Liver (tissue), 9 donors: ENCODE measurements around the gene U2AF2. TPM values are rescaled to one million over a fixed set of nuclear protein-coding genes. Genes with fewer than 3 reads are reported as not detected.

Experiments used
- DNase-seq: peaks from one replicate; pipeline ENCODE4 v3.0.0-alpha.2; 2017; ENCODE audit warnings: low spot score
- H3K27ac ChIP-seq, 2 donors: one replicate each; pipeline ENCODE4 v1.7.0; 2013; ENCODE audit warnings: inconsistent platforms in 2 of 2, low read length in 2 of 2, control low read depth in 1 of 2, low read depth in 1 of 2, mild to moderate bottlenecking in 1 of 2
- H3K27me3 ChIP-seq, 4 donors: one replicate each; pipeline versions ENCODE4 v1.6.1 to v1.7.0; 2013; ENCODE audit warnings: low read length in 3 of 4, inconsistent platforms in 1 of 4, mild to moderate bottlenecking in 1 of 4, moderate library complexity in 1 of 4; ENCODE audit not compliant: control insufficient read depth in 4 of 4, insufficient read depth in 4 of 4
- H3K36me3 ChIP-seq, 4 donors: one replicate each; pipeline versions ENCODE4 v1.6.1 to v1.7.0; 2013; ENCODE audit warnings: low read length in 3 of 4, mild to moderate bottlenecking in 3 of 4, low read depth in 1 of 4, moderate library complexity in 1 of 4; ENCODE audit not compliant: control insufficient read depth in 4 of 4, insufficient read depth in 3 of 4
- H3K4me1 ChIP-seq, 4 donors: one replicate each; pipeline versions ENCODE4 v1.6.1 to v1.7.0; 2013; ENCODE audit warnings: low read length in 3 of 4, mild to moderate bottlenecking in 3 of 4, moderate library complexity in 1 of 4; ENCODE audit not compliant: control insufficient read depth in 4 of 4, insufficient read depth in 4 of 4
- H3K4me3 ChIP-seq, 3 donors: one replicate each; pipeline versions ENCODE4 v1.6.1 to v1.7.0; 2013; ENCODE audit warnings: low read length in 3 of 3, control low read depth in 1 of 3, low read depth in 1 of 3, mild to moderate bottlenecking in 1 of 3
- H3K9ac ChIP-seq, 2 donors: one replicate each; pipeline ENCODE4 v1.7.0; 2013; ENCODE audit warnings: low read length in 2 of 2, mild to moderate bottlenecking in 2 of 2, moderate library complexity in 2 of 2, control low read depth in 1 of 2, low read depth in 1 of 2
- H3K9me3 ChIP-seq, 4 donors: one replicate each; pipeline versions ENCODE4 v1.6.1 to v1.7.0; 2013; ENCODE audit warnings: low read length in 3 of 4; ENCODE audit not compliant: control insufficient read depth in 4 of 4
- EGR1 ChIP-seq, 2 donors: IDR thresholded peaks; 2 replicates each; pipeline ENCODE4 v1.6.1; 2016 to 2018; ENCODE audit warnings: antibody characterized with exemption in 2 of 2, low read depth in 2 of 2
- FOXA2 ChIP-seq: IDR thresholded peaks from 2 replicates; pipeline ENCODE4 v1.6.1; 2016; ENCODE audit warnings: antibody characterized with exemption
- GABPA ChIP-seq, 2 donors: IDR thresholded peaks in 1 of 2; conservative IDR thresholded peaks in 1 of 2; 2 replicates each; pipeline ENCODE4 v1.6.1; 2016; ENCODE audit warnings: antibody characterized with exemption in 2 of 2, mild to moderate bottlenecking in 1 of 2, moderate library complexity in 1 of 2
- HNF4G ChIP-seq: IDR thresholded peaks from 2 replicates; pipeline ENCODE4 v1.6.1; 2016; ENCODE audit warnings: antibody characterized with exemption
- JUND ChIP-seq, 2 donors: IDR thresholded peaks; 2 replicates each; pipeline ENCODE4 v1.6.1; 2016; ENCODE audit warnings: antibody characterized with exemption in 2 of 2
- TAF1 ChIP-seq: conservative IDR thresholded peaks from 2 replicates; pipeline ENCODE4 v1.6.1; 2016; ENCODE audit warnings: antibody characterized with exemption, mild to moderate bottlenecking
- YY1 ChIP-seq: IDR thresholded peaks from 2 replicates; pipeline ENCODE4 v1.6.1; 2016; ENCODE audit warnings: antibody characterized with exemption, mild to moderate bottlenecking
- WGBS: extraction: QIAGEN DNeasy Blood & Tissue Kit; methylation state at CpG from one replicate; pipeline ENCODE4 v1.1.7; 2013; 5-methylcytosine and 5-hydroxymethylcytosine counted together
- polyA plus RNA-seq, 2 donors: library from polyadenylated mRNA; stranded (reverse) in 1 of 2; unstranded in 1 of 2; fragments of 200-250 nt in 1 of 2; fragments of >200 nt in 1 of 2; fragmentation: Nextera tagmentation in 1 of 2; extraction: Ambion mirVana in 1 of 2; gene quantifications; one replicate each; pipeline versions ENCODE4 v1.2.1 to v1.2.3, GENCODE V29; 2013 to 2015
- total RNA-seq, 2 donors: library from RNA; depleted of rRNA; stranded (reverse); fragments of >200 nt; gene quantifications; one replicate each; pipeline ENCODE4 v1.2.3, GENCODE V29; 2014
- TF ChIP-seq, protein P1 (sequence below): IDR thresholded peaks from 2 replicates; pipeline ENCODE4 v1.6.1; 2016; ENCODE audit warnings: antibody characterized with exemption, mild to moderate bottlenecking
- TF ChIP-seq, protein P2 (sequence below): IDR thresholded peaks from 2 replicates; pipeline ENCODE4 v1.6.1; 2016; ENCODE audit warnings: antibody characterized with exemption
- TF ChIP-seq, protein P3 (sequence below): fragments of 150-350 bp; IDR thresholded peaks from 2 replicates; pipeline ENCODE4 v1.5.1; 2017; ENCODE audit warnings: improper control_type of control experiment, low read depth, low read length; ENCODE audit not compliant: missing input control
- TF ChIP-seq, protein P4 (sequence below): IDR thresholded peaks from 2 replicates; pipeline ENCODE4 v1.6.1; 2016; ENCODE audit warnings: antibody characterized with exemption
- donor health status: healthy.
- donor health status: healthy.
- donor health status: healthy.
- donor health status: healthy.
- donor health status: healthy.

The U2AF2 gene
- total and polyA plus RNA-seq, 4 donors = 8.6 to 66.6 (median 51.2) TPM

DNA sequence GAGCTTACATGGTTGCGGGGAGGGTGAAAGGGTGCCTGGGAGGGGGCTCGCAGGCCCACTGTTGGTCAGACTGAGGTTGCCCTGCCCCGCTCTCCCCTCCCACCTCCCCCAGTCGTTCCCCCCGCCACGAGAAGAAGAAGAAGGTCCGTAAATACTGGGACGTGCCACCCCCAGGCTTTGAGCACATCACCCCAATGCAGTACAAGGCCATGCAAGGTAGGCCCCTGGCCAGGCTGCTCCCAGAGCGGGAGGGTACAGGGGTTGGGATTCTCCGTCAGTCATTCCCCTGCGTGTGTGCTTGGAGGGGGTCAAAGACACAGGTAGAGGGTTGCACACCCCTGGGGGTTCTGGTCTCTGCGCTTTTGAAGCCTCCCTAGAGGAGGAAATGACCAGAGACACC is 5.6 kb downstream of the U2AF2 start:
- no peak for DNase-seq
- 88% methylated on average over 12 of the region's 12 CpGs for WGBS
- Histone ChIP-seq H3K4me1 (peaks cover 8 to 36% (median 35%) of the 10 kb centered on the region in 4 donors), H3K27ac (no peak overlapping the region), H3K27me3 (no peaks in the 10 kb centered on the region), H3K4me3 (no peak overlapping the region), H3K36me3 (peaks cover 25 to 45% (median 27%) of the 10 kb centered on the region in 4 donors), H3K9ac (no peak overlapping the region), H3K9me3 (no peaks in the 10 kb centered on the region)
- TF ChIP-seq, protein P1, sequence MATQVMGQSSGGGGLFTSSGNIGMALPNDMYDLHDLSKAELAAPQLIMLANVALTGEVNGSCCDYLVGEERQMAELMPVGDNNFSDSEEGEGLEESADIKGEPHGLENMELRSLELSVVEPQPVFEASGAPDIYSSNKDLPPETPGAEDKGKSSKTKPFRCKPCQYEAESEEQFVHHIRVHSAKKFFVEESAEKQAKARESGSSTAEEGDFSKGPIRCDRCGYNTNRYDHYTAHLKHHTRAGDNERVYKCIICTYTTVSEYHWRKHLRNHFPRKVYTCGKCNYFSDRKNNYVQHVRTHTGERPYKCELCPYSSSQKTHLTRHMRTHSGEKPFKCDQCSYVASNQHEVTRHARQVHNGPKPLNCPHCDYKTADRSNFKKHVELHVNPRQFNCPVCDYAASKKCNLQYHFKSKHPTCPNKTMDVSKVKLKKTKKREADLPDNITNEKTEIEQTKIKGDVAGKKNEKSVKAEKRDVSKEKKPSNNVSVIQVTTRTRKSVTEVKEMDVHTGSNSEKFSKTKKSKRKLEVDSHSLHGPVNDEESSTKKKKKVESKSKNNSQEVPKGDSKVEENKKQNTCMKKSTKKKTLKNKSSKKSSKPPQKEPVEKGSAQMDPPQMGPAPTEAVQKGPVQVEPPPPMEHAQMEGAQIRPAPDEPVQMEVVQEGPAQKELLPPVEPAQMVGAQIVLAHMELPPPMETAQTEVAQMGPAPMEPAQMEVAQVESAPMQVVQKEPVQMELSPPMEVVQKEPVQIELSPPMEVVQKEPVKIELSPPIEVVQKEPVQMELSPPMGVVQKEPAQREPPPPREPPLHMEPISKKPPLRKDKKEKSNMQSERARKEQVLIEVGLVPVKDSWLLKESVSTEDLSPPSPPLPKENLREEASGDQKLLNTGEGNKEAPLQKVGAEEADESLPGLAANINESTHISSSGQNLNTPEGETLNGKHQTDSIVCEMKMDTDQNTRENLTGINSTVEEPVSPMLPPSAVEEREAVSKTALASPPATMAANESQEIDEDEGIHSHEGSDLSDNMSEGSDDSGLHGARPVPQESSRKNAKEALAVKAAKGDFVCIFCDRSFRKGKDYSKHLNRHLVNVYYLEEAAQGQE = no peak
- TF ChIP-seq YY1 (no peak), EGR1 (IDR thresholded peaks at IDR 0.05; ENCODE audit: low read depth in 2 of 2) (no peak), GABPA (IDR thresholded peaks at IDR 0.05 in 1 of 2, conservative IDR thresholded peaks at IDR 0.05 in 1 of 2) (no peak), HNF4G (no peak), FOXA2 (no peak), JUND (IDR thresholded peaks at IDR 0.05) (no peak), TAF1 (no peak)
- TF ChIP-seq, protein P2, sequence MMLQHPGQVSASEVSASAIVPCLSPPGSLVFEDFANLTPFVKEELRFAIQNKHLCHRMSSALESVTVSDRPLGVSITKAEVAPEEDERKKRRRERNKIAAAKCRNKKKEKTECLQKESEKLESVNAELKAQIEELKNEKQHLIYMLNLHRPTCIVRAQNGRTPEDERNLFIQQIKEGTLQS = no peak
- TF ChIP-seq, protein P3, sequence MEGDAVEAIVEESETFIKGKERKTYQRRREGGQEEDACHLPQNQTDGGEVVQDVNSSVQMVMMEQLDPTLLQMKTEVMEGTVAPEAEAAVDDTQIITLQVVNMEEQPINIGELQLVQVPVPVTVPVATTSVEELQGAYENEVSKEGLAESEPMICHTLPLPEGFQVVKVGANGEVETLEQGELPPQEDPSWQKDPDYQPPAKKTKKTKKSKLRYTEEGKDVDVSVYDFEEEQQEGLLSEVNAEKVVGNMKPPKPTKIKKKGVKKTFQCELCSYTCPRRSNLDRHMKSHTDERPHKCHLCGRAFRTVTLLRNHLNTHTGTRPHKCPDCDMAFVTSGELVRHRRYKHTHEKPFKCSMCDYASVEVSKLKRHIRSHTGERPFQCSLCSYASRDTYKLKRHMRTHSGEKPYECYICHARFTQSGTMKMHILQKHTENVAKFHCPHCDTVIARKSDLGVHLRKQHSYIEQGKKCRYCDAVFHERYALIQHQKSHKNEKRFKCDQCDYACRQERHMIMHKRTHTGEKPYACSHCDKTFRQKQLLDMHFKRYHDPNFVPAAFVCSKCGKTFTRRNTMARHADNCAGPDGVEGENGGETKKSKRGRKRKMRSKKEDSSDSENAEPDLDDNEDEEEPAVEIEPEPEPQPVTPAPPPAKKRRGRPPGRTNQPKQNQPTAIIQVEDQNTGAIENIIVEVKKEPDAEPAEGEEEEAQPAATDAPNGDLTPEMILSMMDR = no peak

DNA sequence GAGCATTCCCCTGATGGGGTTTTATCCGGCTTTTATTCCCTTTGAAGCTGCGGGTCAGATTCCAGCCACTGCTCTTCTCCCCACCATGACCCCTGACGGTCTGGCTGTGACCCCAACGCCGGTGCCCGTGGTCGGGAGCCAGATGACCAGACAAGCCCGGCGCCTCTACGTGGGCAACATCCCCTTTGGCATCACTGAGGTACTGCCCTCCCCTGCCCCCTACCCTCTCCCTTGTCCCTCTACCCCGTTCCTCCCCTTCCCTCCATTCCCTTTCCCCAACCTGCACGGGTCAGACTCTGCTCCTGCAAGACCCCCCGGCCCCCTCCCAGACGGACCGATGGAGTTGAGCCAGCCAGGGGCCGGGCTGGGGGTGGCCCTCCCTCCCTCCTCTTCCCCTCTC is 6.2 kb downstream of the U2AF2 start:
- DNase-seq = no peak
- no peak overlapping the region for H3K27ac ChIP-seq
- H3K9me3 ChIP-seq = no peaks in the 10 kb centered on the region
- H3K4me3 ChIP-seq = no peak overlapping the region
- no peaks in the 10 kb centered on the region for H3K27me3 ChIP-seq
- no peak overlapping the region for H3K9ac ChIP-seq
- TF ChIP-seq, protein P4, sequence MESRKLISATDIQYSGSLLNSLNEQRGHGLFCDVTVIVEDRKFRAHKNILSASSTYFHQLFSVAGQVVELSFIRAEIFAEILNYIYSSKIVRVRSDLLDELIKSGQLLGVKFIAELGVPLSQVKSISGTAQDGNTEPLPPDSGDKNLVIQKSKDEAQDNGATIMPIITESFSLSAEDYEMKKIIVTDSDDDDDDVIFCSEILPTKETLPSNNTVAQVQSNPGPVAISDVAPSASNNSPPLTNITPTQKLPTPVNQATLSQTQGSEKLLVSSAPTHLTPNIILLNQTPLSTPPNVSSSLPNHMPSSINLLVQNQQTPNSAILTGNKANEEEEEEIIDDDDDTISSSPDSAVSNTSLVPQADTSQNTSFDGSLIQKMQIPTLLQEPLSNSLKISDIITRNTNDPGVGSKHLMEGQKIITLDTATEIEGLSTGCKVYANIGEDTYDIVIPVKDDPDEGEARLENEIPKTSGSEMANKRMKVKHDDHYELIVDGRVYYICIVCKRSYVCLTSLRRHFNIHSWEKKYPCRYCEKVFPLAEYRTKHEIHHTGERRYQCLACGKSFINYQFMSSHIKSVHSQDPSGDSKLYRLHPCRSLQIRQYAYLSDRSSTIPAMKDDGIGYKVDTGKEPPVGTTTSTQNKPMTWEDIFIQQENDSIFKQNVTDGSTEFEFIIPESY = no peak
- no peak for TF ChIP-seq HNF4G
- H3K4me1 ChIP-seq = peaks cover 6 to 32% (median 30%) of the 10 kb centered on the region in 4 donors
- peaks cover 26 to 47% (median 31%) of the 10 kb centered on the region in 4 donors for H3K36me3 ChIP-seq
- 81% methylated on average over 16 of the region's 16 CpGs for WGBS
